Breast epithelium (tissue), 4 donors: ENCODE results near the gene CEP120. TPM values are rescaled to one million over a fixed set of nuclear protein-coding genes. Genes with fewer than 3 reads are reported as not detected.

ENCODE experiments used
- DNase-seq, 2 donors: peaks; one replicate each; pipeline ENCODE4 v3.0.0-alpha.2; 2019; ENCODE audit warnings: low spot score in 2 of 2
- H3K27ac ChIP-seq, 2 donors: fragments of 200-600 bp; sonication (generic) in 1 of 2; one replicate each; pipeline ENCODE4 v1.5.1; 2016 to 2019; ENCODE audit warnings: mild to moderate bottlenecking in 1 of 2
- H3K27me3 ChIP-seq, 2 donors: fragments of 200-600 bp; sonication (generic) in 1 of 2; one replicate each; pipeline versions ENCODE4 v1.5.1 to v1.6.0; 2017 to 2019; ENCODE audit warnings: control low read depth in 1 of 2, mild to moderate bottlenecking in 1 of 2
- H3K36me3 ChIP-seq: fragments of 200-600 bp; one replicate; pipeline ENCODE4 v1.5.1; 2019
- H3K4me1 ChIP-seq, 2 donors: fragments of 200-600 bp; sonication (generic); one replicate each; pipeline ENCODE4 v1.5.1; 2016 to 2019; ENCODE audit warnings: control low read depth in 1 of 2
- H3K4me3 ChIP-seq, 3 donors: fragments of 200-600 bp; sonication (generic); 1 replicate in 2 of 3; 2 replicates in 1 of 3; pipeline ENCODE4 v1.5.1; 2016 to 2019; ENCODE audit warnings: mild to moderate bottlenecking in 3 of 3, moderate library complexity in 2 of 3
- H3K9me3 ChIP-seq, 2 donors: fragments of 200-600 bp; sonication (generic) in 1 of 2; one replicate each; pipeline ENCODE4 v1.5.1; 2016 to 2019; ENCODE audit warnings: control low read depth in 1 of 2
- CTCF ChIP-seq, 3 donors: fragments of 450-650 bp; IDR thresholded peaks; one replicate each; pipeline ENCODE4 v1.5.1; 2016 to 2017; ENCODE audit warnings: antibody characterized with exemption in 3 of 3, mild to moderate bottlenecking in 3 of 3, moderate library complexity in 3 of 3
- POLR2A ChIP-seq: fragments of 450-650 bp; IDR thresholded peaks from one replicate; pipeline ENCODE4 v1.6.1; 2016; ENCODE audit warnings: antibody characterized with exemption, mild to moderate bottlenecking, moderate library complexity
- POLR2AphosphoS5 ChIP-seq, 3 donors: sonication (generic); formaldehyde crosslinking; IDR thresholded peaks; one replicate each; pipeline ENCODE4 v1.6.1; 2017; ENCODE audit warnings: antibody characterized with exemption in 3 of 3
- intact Hi-C: fragments of 100-400 bp; cut with DNase I; formaldehyde crosslinking; loops from one replicate; pipeline ENCODE4 v1.15.1; 2023; ENCODE audit warnings: low total_unique reads
- total RNA-seq, 3 donors: library from RNA; depleted of rRNA; stranded (reverse); fragments of >200 nt; gene quantifications; one replicate each; pipeline ENCODE4 v1.1.0, GENCODE V29; 2016

The CEP120 gene
- total RNA-seq, 3 donors from 2014 or later = 18.7 to 30.7 (median 23.3) TPM

- Histone ChIP-seq H3K36me3 (peaks cover 8% of the 10 kb centered on the region), H3K27ac (no peak overlapping the region), H3K4me3 (no peak overlapping the region), H3K27me3 (no peaks in the 10 kb centered on the region), H3K9me3 (no peaks in the 10 kb centered on the region), H3K4me1 (no peaks in the 10 kb centered on the region)
- no peak for DNase-seq
- intact Hi-C loops = no loop called here
- TF ChIP-seq CTCF (IDR thresholded peaks at IDR 0.05) (no peak), POLR2A (no peak)
These were observed 63.6 kb downstream of the CEP120 start for GRCh38 chr5:123359454-123360200.

DNA sequence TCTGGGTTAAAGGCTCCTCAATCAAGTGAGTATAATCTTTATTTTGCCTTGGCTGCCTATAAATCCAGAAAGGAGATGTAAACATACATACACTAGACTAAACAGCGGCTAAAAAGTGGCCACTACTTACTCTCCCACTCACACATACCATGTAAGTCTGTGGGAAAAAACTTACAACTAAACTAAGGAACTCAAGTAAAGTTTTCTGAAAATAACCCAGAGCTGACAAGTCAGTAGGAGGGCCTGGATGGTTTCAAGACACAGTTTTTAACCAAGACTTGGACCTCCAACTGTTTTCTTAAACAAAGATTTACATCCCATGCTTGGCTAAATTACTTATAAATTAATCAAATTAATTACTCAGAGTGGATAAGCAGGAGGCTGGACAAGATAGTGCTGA is 64.5 kb downstream of the CEP120 start:
- intact Hi-C loops = no loop called here
- H3K36me3 ChIP-seq = peaks cover 8% of the 10 kb centered on the region
- H3K4me1 ChIP-seq = no peaks in the 10 kb centered on the region
- H3K9me3 ChIP-seq = no peaks in the 10 kb centered on the region
- H3K4me3 ChIP-seq = no peak overlapping the region
- H3K27ac ChIP-seq = no peak overlapping the region
- H3K27me3 ChIP-seq = no peaks in the 10 kb centered on the region
- TF ChIP-seq CTCF (IDR thresholded peaks at IDR 0.05) (no peak), POLR2A (no peak), POLR2AphosphoS5 (IDR thresholded peaks at IDR 0.05) (no peak)
- DNase-seq = no peak

DNA sequence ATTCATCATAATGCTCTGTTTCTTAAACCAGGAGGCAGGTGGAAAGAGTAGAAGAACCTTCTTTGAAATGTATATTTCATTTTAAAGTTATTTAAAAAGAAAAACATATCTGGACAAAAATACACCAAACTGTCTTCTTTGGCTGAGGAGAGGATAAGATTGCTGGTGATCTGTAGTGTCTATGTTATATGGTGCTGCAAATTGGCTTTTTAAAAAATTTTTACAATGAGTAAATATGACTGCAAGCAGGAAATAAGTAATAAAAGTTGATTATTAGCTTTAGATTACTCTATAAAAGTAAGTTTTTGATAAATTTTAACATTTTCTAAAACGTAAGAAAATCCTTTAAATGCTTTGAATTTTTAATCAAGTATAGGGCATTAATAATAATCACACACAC is 64.9 kb downstream of the CEP120 start:
- no peak overlapping the region for H3K27ac ChIP-seq
- no peak overlapping the region for H3K4me3 ChIP-seq
- TF ChIP-seq CTCF (IDR thresholded peaks at IDR 0.05) = no peak
- no peak for TF ChIP-seq POLR2A
- TF ChIP-seq POLR2AphosphoS5 (IDR thresholded peaks at IDR 0.05) = no peak
- no peak for DNase-seq
- no peaks in the 10 kb centered on the region for H3K4me1 ChIP-seq
- H3K9me3 ChIP-seq = no peaks in the 10 kb centered on the region
- H3K27me3 ChIP-seq = no peaks in the 10 kb centered on the region
- intact Hi-C loops = no loop called here
- H3K36me3 ChIP-seq = peaks cover 8% of the 10 kb centered on the region

DNA sequence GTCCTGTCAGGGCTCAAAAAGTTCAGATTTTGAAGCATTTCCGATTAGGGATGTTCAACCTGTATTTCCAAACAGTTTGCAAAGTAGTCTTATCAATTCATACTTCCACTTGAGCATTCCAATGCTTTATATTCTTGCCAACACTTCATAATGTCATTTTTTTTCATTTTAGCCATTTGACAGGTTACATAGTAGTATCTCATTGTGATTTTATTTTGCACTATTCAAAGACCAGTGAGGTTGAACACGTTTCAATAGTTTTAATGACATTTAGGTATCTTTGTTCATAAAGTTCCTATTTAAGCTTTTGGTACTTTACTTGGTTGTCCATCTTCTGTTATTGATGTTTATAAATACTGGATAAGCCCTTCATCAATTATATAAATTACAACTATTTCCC is 71.4 kb downstream of the CEP120 start:
- intact Hi-C loops = no loop called here
- H3K27ac ChIP-seq = no peak overlapping the region
- no peak overlapping the region for H3K4me3 ChIP-seq
- TF ChIP-seq CTCF (IDR thresholded peaks at IDR 0.05) (no peak), POLR2AphosphoS5 (IDR thresholded peaks at IDR 0.05) (no peak), POLR2A (no peak)
- no peaks in the 10 kb centered on the region for H3K27me3 ChIP-seq
- H3K36me3 ChIP-seq = no peaks in the 10 kb centered on the region
- no peaks in the 10 kb centered on the region for H3K9me3 ChIP-seq
- H3K4me1 ChIP-seq = no peaks in the 10 kb centered on the region
- DNase-seq = no peak

DNA sequence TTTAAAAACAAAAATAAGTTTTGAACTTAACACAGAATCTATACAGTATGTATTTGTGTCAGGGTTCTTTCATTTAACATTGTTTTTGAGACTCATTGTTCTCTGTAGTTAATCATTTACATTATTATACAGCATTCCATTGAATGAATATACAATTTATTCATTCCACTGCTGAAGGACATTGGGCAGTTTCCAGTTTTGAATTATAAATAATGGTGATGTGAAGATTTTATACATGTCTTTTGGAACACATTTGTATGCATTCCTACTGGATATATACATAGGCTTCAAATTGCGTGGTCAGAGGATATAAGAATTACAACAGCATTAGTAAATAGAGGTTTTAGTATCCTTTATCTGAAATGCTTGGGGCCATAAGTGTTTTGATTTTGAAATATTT is 72.0 kb downstream of the CEP120 start:
- Histone ChIP-seq H3K4me3 (no peak overlapping the region), H3K27me3 (no peaks in the 10 kb centered on the region), H3K36me3 (no peaks in the 10 kb centered on the region), H3K4me1 (no peaks in the 10 kb centered on the region), H3K27ac (no peak overlapping the region), H3K9me3 (no peaks in the 10 kb centered on the region)
- TF ChIP-seq CTCF (IDR thresholded peaks at IDR 0.05) = no peak
- TF ChIP-seq POLR2AphosphoS5 (IDR thresholded peaks at IDR 0.05) = no peak
- TF ChIP-seq POLR2A = no peak
- DNase-seq = no peak
- intact Hi-C loops = no loop called here
